GM08714 (cell line): ENCODE data around the gene UNC80.

Experiments
- H3K4me3 ChIP-seq: fragments of 200-500 bp; sonication (Bioruptor generic); 2 replicates; pipeline ENCODE4 v1.5.1; 2014; ENCODE audit warnings: mild to moderate bottlenecking, low read length, inconsistent platforms
- ZNF274 ChIP-seq: IDR thresholded peaks from 2 replicates; pipeline ENCODE4 v1.6.1; 2012; ENCODE audit warnings: mild to moderate bottlenecking, low read depth, low read length

The UNC80 gene

DNA sequence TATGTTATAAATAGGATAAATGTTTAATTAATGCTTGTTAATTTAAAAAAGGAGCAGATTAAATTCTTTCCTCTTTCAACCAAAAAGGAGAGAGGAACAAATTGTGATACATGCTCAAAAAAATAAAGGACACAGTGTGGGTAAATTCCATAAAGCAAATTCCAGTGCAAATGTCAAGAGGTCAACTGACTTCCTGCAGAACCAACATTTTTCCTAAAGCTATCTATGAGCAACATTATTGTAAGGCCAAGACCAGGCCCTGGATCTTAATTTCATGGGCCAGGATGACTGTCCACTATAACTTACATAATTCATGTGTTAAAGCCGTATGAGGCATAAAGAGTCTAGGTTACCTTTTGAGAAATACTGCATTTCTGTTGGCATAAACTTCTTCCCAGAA is 136.9 kb downstream of the UNC80 start:
- H3K4me3 ChIP-seq, result no peak overlapping the region
- no peak for TF ChIP-seq ZNF274

DNA sequence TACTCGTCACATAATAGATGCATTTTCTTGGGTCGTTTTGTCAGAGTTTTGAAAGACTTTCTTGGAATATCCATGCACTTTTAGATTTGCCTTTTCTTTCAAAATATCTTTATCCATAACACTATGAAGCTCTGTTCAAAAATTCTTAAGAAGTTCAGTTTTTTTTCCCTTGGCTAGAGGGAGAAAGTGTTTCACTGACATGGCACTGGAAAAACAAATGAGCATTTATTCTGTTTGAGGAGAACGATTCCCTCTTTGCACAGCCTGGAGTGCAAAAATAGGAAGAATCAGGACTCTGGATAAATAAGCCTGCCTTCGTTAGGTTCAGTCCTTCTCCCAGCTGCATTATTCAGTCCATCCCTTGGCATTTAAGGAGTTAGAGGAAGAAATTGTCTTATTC is 139.9 kb downstream of the UNC80 start:
- H3K4me3 ChIP-seq, result no peak overlapping the region
- TF ChIP-seq ZNF274, result no peak

DNA sequence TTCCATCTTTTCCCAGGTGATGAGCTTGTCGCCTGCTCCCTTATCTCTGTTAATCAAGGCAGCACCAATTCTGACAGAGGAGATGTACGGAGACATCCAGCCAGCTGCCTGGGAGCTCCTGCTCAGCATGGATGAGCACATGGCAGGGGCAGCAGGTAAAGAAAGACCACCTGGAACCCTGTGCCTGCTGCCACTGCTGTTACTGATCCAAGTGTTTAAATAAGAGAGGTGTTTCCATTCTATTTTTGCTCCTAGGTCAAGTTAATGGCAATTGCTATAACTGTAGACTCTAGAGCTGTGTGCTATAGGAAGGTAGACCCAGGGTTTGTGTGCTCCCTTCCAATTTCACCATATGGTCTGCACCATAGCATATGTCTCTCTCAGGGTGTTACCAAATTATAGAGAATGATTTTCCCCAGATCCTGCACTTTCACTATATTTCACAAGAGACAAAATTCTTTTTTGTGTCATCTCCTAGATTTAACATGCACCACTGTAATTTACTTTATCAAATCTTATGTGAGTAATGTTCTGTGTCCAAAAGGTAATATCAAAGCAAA is 142.2 kb downstream of the UNC80 start:
- no peak for TF ChIP-seq ZNF274
- H3K4me3 ChIP-seq, result no peak overlapping the region

DNA sequence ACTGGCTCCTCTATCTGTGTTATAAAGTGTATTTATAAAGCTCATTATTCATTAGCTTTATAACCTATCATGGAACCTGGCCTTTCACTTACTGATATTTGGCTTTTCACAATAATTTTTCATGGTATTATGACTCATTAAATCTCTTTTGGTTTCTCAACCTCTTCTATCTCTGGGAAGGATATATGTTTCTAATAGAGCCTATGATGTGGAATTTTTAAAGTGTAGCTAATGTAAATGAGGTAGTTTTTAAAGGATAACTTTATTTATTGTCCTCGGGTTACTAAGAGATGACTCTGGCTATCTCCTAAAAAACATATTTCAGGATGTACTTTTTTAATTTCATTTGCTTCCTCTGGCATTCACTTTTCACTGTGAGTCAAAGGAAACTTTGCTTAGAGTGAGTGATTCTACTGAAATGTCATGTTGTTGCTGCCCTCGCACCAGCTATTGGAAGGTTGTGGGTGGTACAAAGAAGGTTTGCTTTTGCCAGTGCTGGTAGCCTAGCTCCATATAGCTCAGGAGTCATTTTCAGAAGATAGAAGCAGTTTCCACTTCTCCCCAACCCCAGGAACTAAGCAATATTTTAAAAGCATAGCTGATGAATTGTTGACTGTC is 145.6 kb downstream of the UNC80 start:
- H3K4me3 ChIP-seq, result no peak overlapping the region
- no peak for TF ChIP-seq ZNF274

DNA sequence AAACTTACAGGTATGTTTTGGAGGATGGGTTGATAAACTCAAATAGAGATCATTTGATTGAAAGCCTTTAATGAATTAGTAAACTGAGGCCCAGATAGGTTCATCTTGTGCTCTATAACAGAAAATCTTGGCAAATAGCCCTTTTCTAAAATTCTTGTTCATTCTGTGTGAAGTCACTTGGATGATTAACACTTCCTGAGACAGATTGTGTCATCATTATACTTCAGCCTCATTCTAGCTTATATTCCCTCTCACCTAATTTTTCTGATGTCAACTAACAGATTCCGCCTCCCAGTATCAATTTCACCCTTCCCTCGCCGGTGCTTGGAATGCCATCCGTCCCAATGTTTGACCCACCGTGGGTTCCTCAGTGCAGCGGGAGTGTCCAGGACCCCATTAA is 146.6 kb downstream of the UNC80 start:
- H3K4me3 ChIP-seq, result no peak overlapping the region
- TF ChIP-seq ZNF274, result no peak

DNA sequence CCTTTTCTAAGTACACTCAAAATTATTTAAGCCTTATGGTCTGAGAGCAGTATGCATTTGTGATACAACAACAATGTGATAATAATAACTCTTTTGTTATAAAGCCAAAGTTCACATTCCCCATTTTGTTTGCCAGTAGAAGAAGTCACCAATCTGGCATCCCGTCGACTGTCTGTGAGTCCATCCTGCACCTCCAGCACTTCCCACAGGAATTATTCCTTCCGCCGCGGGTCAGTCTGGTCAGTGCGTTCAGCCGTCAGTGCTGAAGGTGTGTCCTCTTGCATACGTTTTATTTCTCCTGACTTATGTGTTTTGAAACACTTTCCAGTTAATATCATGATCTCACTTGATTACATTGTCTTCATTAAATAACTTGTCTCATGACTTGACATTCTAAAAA is 150.5 kb downstream of the UNC80 start:
- H3K4me3 ChIP-seq, result no peak overlapping the region
- no peak for TF ChIP-seq ZNF274

DNA sequence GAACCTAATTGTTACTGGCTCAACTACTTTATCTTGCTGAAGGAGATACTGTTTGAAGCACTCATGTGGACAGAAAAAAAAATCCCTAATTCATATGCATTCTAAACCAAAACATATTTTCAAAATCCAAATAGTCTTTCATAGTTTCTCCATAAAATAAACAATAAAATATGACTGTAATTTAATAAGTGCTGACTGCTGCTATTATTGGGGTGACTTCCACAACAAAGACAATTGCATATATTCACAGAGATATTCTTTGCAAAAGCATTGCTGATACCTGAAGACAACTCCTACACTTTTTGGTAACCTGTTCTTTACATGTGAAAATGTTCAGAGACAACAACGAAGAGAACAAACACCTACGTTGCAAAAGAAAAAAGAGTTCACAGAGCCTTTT is 157.7 kb downstream of the UNC80 start:
- no peak overlapping the region for H3K4me3 ChIP-seq
- TF ChIP-seq ZNF274, result no peak

DNA sequence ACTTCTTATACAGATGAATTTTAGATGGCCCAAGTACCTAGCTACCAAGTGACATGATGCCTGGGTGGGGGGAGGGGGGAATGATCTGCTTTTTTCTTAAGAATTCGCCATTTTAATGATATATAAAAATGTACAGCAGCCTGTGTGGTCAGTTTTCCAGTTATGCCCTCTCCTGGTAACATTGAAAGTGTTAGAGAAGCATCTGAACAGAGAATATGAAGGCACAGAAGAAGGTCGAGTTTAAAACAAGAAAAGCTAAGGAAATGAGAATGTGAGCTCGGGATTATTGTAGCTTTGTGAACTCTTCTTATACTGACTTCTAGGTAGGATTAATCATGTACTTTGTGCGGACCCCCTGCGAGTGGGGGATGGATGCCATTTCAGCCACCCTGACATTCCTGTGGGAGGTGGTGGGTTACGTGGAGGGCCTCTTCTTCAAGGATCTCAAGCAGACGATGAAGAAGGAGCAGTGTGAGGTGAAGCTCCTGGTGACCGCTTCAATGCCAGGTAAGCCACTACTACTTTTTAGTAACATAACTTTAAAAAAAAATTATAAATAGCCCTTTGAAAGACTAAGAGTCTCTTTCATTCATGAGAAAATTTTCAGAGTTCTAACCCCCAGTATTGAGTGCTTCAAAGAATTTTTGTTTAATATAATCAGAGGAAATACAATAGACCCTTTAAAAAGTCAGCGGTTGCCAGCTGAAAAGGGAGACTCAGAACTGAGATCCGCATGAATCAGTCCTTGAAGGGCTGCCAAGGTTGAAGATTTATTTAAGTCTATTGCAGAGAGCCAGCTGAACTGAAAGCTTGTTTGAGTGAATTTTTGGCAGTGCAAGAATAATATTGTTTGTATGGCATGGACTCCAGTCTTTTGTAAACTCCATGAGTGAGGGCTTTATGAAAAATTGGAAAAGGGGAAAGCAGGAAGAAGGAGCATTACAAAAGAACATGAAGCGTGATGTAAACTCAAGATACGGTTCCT is 162.2 kb downstream of the UNC80 start:
- TF ChIP-seq ZNF274, result no peak
- no peak overlapping the region for H3K4me3 ChIP-seq

DNA sequence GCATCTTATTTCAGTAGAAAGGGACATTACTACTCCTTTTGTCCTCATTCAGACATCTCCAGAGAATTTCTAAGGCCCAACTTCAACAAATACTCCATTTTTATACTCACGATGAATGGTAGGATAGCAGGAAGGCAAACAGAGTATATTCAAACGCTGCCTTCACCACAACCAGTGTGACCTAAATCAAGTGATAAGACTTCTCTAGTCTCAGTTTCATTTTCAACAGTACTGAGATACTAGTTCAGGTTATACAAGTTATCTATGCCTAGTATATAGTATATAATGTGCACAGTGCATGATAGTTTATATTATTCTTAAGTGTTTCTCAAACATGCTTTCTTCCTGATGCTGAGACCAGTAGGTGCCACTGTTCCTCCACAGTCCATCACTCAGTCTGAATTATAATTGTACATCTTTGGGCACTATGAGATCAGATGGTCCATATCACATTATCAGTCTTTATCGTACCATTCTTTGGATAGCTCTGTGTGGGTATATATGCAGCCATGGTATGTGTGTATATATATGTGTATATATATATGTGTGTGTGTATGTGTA is 164.6 kb downstream of the UNC80 start:
- TF ChIP-seq ZNF274, result no peak
- no peak overlapping the region for H3K4me3 ChIP-seq

DNA sequence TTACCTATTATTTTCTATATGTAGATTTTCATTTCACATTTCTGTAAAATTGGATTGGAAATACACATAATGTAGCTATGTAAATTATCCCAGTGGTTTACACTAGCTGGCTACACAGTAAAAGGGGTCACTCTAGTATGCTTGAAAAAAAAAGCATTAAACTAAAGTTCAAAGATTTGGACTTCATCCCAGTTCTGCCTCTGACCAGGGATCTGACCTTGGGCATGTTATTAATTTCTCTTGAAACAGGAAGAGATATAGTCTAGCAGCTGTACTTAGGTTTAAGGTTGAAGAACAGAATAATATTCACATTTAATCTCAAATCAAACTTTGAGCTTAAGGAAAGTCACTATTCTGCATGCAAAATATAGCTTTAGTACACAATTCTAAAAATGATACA is 166.3 kb downstream of the UNC80 start:
- TF ChIP-seq ZNF274, result no peak
- no peak overlapping the region for H3K4me3 ChIP-seq

DNA sequence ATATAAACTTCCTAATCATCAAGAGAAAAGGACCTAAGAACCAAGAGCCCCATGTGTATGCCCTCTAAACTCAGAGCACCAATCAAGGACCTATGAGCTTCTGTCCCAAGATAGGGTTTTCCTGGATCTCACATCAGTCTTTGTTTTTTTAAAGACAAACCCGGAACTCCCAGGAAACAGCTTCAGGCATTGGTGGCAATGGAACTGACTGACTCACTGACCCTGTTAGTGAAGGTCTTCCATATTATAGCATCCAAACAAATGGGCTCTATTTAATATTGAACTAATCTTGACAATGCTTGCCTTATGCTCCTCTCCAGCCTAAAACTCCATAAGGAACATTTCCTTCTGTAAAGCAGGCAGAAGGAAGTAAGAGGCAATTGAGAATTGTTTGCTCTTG is 167.3 kb downstream of the UNC80 start:
- no peak overlapping the region for H3K4me3 ChIP-seq
- TF ChIP-seq ZNF274, result no peak

DNA sequence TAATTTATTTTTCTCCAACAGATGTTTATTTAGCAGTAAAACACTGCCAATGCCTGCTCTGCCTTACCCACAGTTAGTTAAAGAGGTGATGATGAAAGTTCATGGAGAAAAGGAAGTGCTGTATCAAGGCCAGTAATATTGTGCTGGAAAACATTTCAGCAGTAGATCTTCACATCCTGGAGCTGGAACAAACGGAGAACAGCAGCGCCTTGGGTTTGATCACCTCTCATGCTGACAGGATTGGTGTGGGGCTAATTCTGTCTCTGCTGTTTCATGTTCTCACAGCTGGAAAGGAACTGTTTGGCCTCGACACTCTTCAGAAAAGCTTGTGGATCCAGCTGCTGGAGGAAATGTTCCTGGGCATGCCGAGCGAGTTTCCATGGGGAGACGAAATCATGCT is 169.3 kb downstream of the UNC80 start:
- TF ChIP-seq ZNF274, result no peak
- H3K4me3 ChIP-seq, result no peak overlapping the region

DNA sequence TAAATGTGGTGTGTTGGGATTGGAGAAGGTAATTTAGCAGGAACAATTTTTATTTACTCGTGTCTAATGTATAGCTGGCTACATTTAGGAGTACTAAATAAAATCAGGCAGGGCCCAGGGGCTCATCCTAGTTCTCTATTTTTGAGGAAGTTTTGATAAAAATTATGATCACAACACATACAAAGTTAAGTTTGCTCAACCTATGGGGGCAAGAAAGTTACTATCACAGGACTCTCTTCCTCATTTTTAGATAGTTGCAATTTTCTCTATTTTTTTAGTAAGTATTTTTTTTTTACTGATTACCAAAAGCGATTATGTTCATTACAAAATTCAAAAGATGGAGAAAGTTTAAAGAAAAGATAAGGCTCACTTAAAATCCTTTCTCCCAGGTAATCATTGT is 170.8 kb downstream of the UNC80 start:
- H3K4me3 ChIP-seq, result no peak overlapping the region
- no peak for TF ChIP-seq ZNF274

DNA sequence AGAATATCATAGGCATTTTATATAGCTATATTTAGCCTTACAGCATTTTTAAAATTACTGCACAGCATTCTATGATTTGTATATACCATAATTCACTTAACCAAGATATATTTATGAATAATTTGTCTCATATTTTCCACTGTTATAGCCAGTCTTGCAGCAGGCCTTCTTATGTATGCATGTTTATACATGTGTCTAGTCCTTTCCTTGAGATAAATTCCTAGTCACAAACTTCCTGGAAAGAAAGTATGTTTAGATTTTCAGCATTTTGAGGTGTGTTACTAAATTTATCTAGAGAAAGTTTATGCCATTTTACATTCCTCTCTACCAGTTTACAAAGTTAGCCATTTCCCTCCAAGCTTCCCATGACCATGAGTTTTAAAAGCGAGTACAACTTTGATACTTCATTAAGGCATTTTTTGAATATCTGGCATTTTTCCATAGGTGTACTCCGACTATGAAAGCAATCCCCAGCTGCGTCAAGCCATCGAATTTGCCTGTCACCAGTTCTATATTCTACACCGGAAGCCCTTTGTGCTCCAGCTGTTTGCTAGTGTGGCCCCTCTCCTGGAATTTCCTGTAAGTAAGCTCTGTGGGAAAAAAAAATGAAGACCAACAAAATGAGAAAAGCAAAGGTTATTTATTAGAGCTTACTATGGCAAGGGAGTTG is 171.4 kb downstream of the UNC80 start:
- no peak overlapping the region for H3K4me3 ChIP-seq
- no peak for TF ChIP-seq ZNF274
